HG03135 (cell line): Measurements from ENCODE around the gene FBXW12.
"Not testable (repeated sequence)": the region's sequence is repeated elsewhere in the genome, so short reads cannot be mapped to it uniquely, and the experiment has no call there.

Experiments
- ATAC-seq: cut with Tn5 transposase; IDR thresholded peaks from one replicate; pipeline ENCODE4 v1.9.1; 2021; ENCODE audit warnings: mild to moderate bottlenecking, moderate library complexity; ENCODE audit not compliant: unreplicated experiment

Gene FBXW12

GRCh38 chr3:48371651-48372376 is at the start of gene FBXW12:
Gene FBXW12 (plus strand): TSS chr3:48372219. CDS start chr3:48372768, 549 bp downstream.
- ATAC-seq = no peak

DNA sequence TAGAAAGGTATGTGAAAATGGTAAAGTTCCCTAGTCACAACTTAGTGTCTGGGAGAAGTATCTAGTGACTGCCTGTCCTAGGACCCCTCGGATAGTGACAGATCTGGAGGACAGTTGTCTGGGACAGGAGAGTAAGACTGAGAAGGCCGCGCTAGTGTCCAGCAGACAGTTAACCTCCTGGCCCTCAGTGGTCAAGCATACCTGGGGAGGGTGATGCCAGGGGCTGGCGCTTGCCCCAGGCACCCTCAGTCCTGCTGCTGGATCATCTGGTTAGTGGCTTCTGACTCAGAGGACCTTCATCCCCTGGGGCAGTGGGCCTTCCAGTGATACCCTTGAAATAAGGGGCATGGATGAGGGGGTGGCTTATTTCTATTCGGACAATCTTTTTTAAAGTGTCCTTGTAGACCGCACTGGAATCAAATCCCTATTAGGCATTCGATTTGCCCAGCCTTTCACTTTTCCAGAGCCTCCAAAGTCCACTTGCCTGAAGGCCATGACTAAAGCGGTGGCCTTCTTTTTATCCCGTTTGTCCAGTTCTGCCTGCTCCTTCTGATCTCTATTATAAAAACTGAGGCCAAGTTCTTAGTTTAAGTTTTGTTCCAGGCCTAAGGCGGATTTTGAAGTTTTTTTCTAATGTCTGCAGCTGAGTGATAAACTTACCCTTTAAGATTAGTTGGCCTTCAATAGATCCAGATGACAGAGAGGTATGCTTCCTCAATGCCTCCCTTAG is 40.1 kb upstream of the FBXW12 start:
- not testable (repeated sequence) for ATAC-seq

DNA sequence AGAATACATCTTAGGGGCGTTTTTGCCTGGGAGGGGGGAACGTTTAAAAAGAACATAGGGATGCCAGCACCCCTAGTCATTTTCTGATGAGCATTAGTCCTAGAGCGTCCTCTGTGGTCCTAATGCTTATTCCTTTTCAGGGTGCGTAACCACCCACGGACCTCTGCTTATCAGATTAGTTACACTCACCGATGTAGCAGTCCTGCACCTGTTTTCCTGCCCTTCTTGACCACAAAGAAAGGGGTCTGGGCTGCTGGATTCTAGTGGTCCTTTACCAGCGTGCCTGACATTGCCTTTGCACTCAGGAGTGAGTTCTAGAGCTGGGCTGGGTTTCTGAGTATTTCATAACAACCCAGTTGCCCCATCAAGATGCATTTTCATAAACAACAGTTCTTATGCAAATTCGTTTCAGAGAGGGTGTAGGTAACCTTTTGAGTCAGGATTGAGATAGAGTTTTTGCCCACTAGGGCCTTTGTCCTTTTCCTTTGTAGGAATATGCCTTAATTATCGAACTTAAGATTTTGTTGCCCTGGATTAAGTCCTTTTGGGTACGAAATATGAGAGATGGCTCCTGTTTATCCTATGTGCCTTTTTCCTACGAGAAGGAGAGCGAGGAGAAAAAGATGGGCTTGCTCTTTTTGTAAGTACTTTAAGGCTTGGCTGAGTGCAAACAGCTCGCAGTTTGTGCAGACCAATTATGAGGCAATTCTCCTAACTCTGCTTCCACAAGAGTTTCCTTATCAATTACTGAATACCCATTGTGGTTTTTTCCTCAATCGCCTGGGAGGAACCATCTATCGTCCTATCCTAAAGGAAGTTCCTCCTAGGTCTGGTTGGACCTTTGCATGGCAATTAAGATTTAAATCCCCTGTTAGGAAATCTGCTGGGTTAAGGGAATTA is 38.4 kb upstream of the FBXW12 start, which contains the start of gene SPINK8:
SPINK8 (minus strand) TSS at position 316 of the 900 bp plus-strand sequence. CDS start 5,320 bp downstream, outside the sequence.
- ATAC-seq = not testable (repeated sequence)

GRCh38 chr3:48334605-48335004 is 37.4 kb upstream of the FBXW12 start:
- ATAC-seq = no peak

DNA sequence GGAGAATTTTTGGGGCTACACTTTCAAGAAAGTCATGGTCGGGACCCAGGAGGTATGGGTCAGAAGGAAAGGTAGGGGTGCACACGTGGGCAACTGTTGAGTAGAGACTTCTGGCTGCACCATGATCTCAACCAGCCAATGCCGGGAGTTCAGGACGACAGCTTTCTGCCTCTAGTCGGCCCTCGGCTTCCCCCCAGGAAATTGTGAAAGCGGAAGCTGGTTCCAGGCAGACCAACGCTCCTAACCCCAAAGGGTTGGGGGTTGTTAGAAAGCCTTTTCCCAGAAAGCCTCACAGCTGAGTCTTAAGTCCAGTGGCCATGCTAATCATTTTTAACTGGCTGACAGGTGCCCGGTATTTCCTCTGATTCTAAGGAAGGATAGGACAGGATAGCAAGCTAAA is 36.7 kb upstream of the FBXW12 start:
- ATAC-seq = not testable (repeated sequence)

- not testable (repeated sequence) for ATAC-seq
Observed at GRCh38 chr3:48337536-48337935, 34.5 kb upstream of the FBXW12 start.

DNA sequence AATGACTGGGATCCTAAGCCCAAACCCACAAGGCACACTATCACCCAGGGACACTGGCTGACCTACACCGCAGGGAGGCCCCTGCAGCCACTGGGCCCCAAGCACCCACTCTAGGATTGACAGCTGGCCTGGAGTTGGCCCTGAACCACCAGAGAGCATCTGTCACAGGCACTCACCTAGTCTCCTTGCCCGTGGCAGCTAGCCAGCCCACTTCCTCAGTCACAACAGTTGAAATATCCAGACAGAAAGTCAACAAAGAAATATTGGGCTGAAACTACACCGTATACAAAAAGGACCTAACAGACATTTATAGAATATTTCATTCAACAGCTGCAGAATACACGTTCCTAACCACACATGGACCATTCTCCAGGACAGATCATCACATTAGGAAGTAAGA is 33.4 kb upstream of the FBXW12 start:
- ATAC-seq = no peak

- no peak for ATAC-seq
Observed at GRCh38 chr3:48343432-48343831, 28.6 kb upstream of the FBXW12 start.

- no peak for ATAC-seq
Observed at GRCh38 chr3:48344867-48345507, 27.0 kb upstream of the FBXW12 start.

DNA sequence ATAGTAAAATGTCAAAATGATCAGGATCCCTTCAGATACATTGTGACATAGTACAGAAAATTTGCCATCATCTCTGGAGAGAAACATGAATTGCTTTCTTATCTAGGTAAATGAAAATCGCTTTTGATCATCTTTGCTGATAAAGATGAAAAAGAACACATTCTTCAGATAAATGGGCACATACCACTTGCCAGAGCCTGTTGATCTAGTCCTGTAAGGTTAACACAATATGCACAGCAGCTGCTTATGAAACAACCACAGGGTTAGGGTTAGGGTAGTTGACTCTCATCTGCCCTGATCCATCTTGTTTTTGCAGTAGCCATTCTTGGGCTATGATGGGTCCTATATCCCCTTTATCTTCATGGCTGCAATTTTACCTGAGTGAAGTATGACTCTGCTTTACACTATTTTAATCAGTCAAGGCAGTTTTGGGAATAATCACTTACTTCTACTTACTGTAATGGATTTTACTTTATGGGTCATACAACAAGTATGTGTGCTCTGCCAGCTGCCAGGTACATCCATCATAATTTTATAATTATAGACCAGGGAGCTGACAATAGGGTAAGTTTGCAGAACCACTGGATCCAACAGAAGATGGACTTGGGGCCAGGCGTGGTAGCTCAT is 26.0 kb upstream of the FBXW12 start:
- no peak for ATAC-seq

DNA sequence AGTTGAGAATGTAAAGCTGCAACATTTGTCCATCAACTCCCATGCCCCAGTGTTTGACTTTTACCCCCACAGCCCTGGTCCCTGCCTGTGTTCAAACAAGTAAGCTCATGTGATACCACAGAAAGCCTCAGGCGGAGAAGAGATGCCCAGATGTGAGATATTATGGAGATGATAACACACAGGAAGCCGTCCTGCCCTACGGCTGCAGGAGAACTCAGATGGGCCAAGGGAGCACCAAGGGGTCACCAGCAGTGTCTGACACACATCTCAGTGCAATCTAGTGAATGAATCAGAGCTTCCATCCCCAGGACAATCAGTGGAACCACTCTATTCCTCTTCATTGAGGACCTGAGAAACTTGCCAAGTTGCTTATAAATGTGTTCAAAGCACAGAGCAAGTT is 24.5 kb upstream of the FBXW12 start:
- ATAC-seq = no peak

- no peak for ATAC-seq
Observed at GRCh38 chr3:48352546-48352945, 19.5 kb upstream of the FBXW12 start.

- no peak for ATAC-seq
Observed at GRCh38 chr3:48353987-48354386, 18.0 kb upstream of the FBXW12 start.

DNA sequence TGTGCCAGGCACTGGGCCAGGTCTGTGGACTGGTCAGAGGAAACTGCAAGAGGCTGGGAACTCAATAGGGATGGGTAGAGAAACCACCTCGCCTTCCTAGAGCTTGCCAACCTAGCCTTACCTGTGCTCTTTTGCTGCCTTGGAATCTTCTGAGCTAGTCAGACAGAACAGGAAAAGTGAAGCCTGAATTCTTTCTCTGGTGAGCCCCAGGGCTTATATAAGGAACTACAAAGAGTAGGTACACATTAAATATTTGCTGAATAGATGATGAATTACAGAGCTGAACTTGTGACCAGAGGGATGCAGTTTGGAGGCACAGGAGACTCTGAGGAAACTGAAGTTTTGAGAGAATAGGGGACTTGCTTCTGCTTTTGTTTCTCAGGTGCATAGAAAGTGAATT is 15.6 kb upstream of the FBXW12 start:
- no peak for ATAC-seq

GRCh38 chr3:48361928-48362327 is 10.1 kb upstream of the FBXW12 start:
- ATAC-seq = no peak

- no peak for ATAC-seq
Observed at GRCh38 chr3:48364840-48365239, 7.2 kb upstream of the FBXW12 start.

DNA sequence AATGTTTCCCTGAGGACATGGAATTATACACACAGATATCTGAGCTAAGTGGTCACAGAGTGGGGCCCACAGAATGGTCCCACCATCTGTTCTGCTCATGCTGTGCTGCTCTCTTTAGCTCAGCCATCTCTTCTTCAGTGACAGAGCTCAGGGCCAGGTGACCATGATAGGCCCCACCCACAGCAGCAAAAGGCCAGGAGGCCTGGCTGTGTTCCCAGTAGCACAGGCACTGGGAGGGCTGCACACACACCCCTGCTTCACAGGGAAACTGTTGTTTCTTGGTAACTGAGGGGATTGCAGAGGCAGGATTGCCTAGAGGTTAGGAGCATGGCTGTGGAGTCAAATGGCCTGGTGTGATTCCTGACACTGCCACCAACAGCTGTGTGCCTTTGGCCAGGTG is 4.8 kb upstream of the FBXW12 start:
- ATAC-seq = no peak

DNA sequence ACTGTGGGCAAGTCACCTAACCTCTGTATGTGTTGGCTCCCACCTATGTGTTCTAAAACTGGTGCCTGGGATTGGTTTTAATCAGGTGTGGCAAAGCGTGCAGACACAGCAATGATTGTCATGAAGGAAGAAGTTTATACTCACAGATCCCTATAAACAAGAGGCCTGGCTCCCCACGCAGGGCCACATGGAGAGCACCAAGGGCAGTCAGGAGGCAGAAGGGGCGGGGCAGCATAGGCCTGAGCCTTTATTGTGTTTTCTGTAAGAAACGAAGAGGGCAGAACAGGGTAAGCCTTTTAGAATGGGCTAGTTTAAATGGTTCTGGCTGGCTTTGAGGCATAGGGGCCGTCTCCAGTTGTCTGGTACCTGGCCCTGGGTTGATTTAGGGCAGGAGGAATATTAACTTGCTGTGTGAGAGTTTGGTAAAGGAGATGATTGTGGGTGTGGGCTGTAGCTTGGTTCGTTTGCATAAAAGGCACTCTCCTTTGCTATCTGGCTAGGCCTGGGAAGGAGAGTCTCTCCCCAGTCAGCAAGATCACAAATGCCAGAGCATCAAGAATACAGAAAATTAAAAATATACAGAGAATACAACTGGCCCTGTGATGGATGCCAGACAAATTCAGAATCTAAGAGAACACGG is 2.2 kb upstream of the FBXW12 start:
- no peak for ATAC-seq

DNA sequence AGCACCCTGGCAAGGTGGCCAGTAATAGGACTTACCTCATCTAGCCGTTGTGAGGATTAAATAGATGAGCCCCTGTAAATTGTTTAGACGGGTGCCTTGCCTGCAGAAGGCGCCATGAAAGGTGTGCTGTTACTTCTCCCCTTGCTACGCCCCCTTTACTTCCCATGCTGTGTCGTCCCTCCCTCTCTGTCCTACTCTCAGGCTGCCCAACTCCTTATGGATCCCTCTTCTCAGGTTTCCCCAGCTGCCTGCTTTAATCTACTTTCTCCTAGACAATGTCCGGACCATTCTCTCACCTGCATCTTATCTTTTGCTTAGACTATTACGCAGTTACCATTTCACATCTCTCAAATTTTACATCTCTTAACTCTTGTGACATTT is 1.7 kb upstream of the FBXW12 start:
- no peak for ATAC-seq

GRCh38 chr3:48372377-48372770 is 355 bp downstream of the FBXW12 start:
- ATAC-seq = no peak
